HEK293T (cell line): ENCODE measurements around the gene BRPF3.

Source experiments
- CTCF ChIA-PET: fragments of 350-600 bp; formaldehyde crosslinking; extraction: SDS; loops from one replicate; lab custom pipeline; 2021; ENCODE audit warnings: antibody characterized with exemption, inconsistent platforms; lab: Yijun Ruan, JAX
- POLR2A ChIA-PET: fragments of 350-600 bp; formaldehyde crosslinking; extraction: SDS; loops from one replicate; lab custom pipeline; 2020; ENCODE audit warnings: antibody characterized with exemption, inconsistent platforms; lab: Yijun Ruan, JAX
- DNase-seq: peaks from one replicate; pipeline ENCODE4 v3.0.0; 2012; ENCODE audit warnings: mixed read lengths; ENCODE audit errors: extremely low spot score
- ARNT ChIP-seq: fragments of 450-650 bp; IDR thresholded peaks from 2 replicates; pipeline ENCODE4 v1.6.1; 2017; ENCODE audit warnings: mild to moderate bottlenecking
- BHLHE40 ChIP-seq: fragments of 450-650 bp; IDR thresholded peaks from 2 replicates; pipeline ENCODE4 v1.6.1; 2016; ENCODE audit warnings: mild to moderate bottlenecking, moderate library complexity, borderline replicate concordance
- CTBP1 ChIP-seq: fragments of 450-650 bp; IDR thresholded peaks from 2 replicates; pipeline ENCODE4 v1.6.1; 2016; ENCODE audit warnings: borderline replicate concordance
- ELF4 ChIP-seq: fragments of 450-650 bp; IDR thresholded peaks from 2 replicates; pipeline ENCODE4 v1.6.1; 2017; ENCODE audit warnings: antibody characterized with exemption
- FOXA1 ChIP-seq: fragments of 450-650 bp; IDR thresholded peaks from 2 replicates; pipeline ENCODE4 v1.6.1; 2016; ENCODE audit warnings: mild to moderate bottlenecking
- FOXK2 ChIP-seq: fragments of 450-650 bp; IDR thresholded peaks from 2 replicates; pipeline ENCODE4 v1.6.1; 2016; ENCODE audit warnings: mild to moderate bottlenecking
- FOXM1 ChIP-seq: fragments of 450-650 bp; IDR thresholded peaks from 2 replicates; pipeline ENCODE4 v1.6.1; 2017; ENCODE audit warnings: mild to moderate bottlenecking, borderline replicate concordance
- HDGF ChIP-seq: fragments of 450-650 bp; IDR thresholded peaks from 2 replicates; pipeline ENCODE4 v1.6.1; 2017; ENCODE audit warnings: antibody characterized with exemption, borderline replicate concordance
- L3MBTL2 ChIP-seq: fragments of 450-650 bp; conservative IDR thresholded peaks from 2 replicates; pipeline ENCODE4 v1.6.1; 2016; ENCODE audit warnings: mild to moderate bottlenecking
- LEF1 ChIP-seq: fragments of 450-650 bp; IDR thresholded peaks from 2 replicates; pipeline ENCODE4 v1.6.1; 2017; ENCODE audit warnings: mild to moderate bottlenecking, borderline replicate concordance
- NFRKB ChIP-seq: fragments of 450-650 bp; IDR thresholded peaks from 2 replicates; pipeline ENCODE4 v1.6.1; 2016; ENCODE audit warnings: mild to moderate bottlenecking, moderate library complexity
- PKNOX1 ChIP-seq: fragments of 450-650 bp; IDR thresholded peaks from 2 replicates; pipeline ENCODE4 v1.6.1; 2016
- SP1 ChIP-seq: fragments of 450-650 bp; IDR thresholded peaks from 2 replicates; pipeline ENCODE4 v1.6.1; 2017
- SUZ12 ChIP-seq: fragments of 450-650 bp; IDR thresholded peaks from 2 replicates; pipeline ENCODE4 v1.6.1; 2016; ENCODE audit warnings: mild to moderate bottlenecking
- TARDBP ChIP-seq: fragments of 450-650 bp; IDR thresholded peaks from 2 replicates; pipeline ENCODE4 v1.6.1; 2016
- ZNF384 ChIP-seq: fragments of 450-650 bp; IDR thresholded peaks from 2 replicates; pipeline ENCODE4 v1.6.1; 2016

The BRPF3 gene

GRCh38 chr6:36222924-36223323, 26.4 kb downstream of the BRPF3 start:
- ChIA-PET CTCF (no interaction called here), POLR2A (no interaction called here)
- no peak for DNase-seq
- TF ChIP-seq FOXM1 (no peak), PKNOX1 (no peak), LEF1 (no peak), ZNF384 (no peak), ARNT (no peak), HDGF (no peak), CTBP1 (no peak), TARDBP (no peak), SUZ12 (no peak), FOXA1 (no peak), ELF4 (no peak), FOXK2 (no peak), L3MBTL2 (no peak), NFRKB (no peak), SP1 (no peak), BHLHE40 (no peak)

- no peak for DNase-seq
- ChIA-PET CTCF (no interaction called here), POLR2A (no interaction called here)
- TF ChIP-seq FOXM1: no peak
- TF ChIP-seq ARNT: no peak
- TF ChIP-seq LEF1: no peak
- TF ChIP-seq HDGF: no peak
- no peak for TF ChIP-seq FOXA1
- no peak for TF ChIP-seq ZNF384
- TF ChIP-seq SUZ12: no peak
- TF ChIP-seq NFRKB: no peak
- TF ChIP-seq CTBP1: no peak
- no peak for TF ChIP-seq TARDBP
- TF ChIP-seq FOXK2: no peak
- no peak for TF ChIP-seq ELF4
- no peak for TF ChIP-seq SP1
- TF ChIP-seq BHLHE40: no peak
- TF ChIP-seq PKNOX1: no peak
- TF ChIP-seq L3MBTL2: no peak
Measured at GRCh38 chr6:36223706-36224105, 27.2 kb downstream of the BRPF3 start.

- CTCF ChIA-PET: no interaction called here
Measured at GRCh38 chr6:36224918-36225461, 28.4 kb downstream of the BRPF3 start.

GRCh38 chr6:36226438-36227047, 30.0 kb downstream of the BRPF3 start:
- DNase-seq: no peak
- TF ChIP-seq L3MBTL2: no peak
- no peak for TF ChIP-seq BHLHE40
- TF ChIP-seq FOXK2: no peak
- no peak for TF ChIP-seq CTBP1
- no peak for TF ChIP-seq PKNOX1
- no peak for TF ChIP-seq LEF1
- no peak for TF ChIP-seq SUZ12
- no peak for TF ChIP-seq NFRKB
- TF ChIP-seq ARNT: no peak
- TF ChIP-seq FOXA1: no peak
- no peak for TF ChIP-seq HDGF
- no peak for TF ChIP-seq ZNF384
- TF ChIP-seq ELF4: no peak
- no peak for TF ChIP-seq SP1
- no peak for TF ChIP-seq TARDBP
- ChIA-PET POLR2A (no interaction called here), CTCF (no interaction called here)

More at GRCh38 chr6:36224918-36225461, 28.4 kb downstream of the BRPF3 start:
- POLR2A ChIA-PET: no interaction called here
- TF ChIP-seq BHLHE40 (no peak), HDGF (no peak), LEF1 (no peak), TARDBP (no peak)
- DNase-seq: no peak

- ChIA-PET POLR2A (no interaction called here), CTCF (no interaction called here)
- TF ChIP-seq ZNF384 (no peak), PKNOX1 (no peak), FOXK2 (no peak), HDGF (no peak), CTBP1 (no peak), ELF4 (no peak), SP1 (no peak), LEF1 (no peak), NFRKB (no peak), TARDBP (no peak), SUZ12 (no peak), ARNT (no peak), FOXA1 (no peak), FOXM1 (no peak), BHLHE40 (no peak), L3MBTL2 (no peak)
- no peak for DNase-seq
Measured at GRCh38 chr6:36227379-36228228, 31.1 kb downstream of the BRPF3 start.
